Prostate gland (tissue), 2 donors: ENCODE results near the gene CEACAM4. TPM values are rescaled to one million over a fixed set of nuclear protein-coding genes. Genes with fewer than 3 reads are reported as not detected.

Source experiments
- DNase-seq: peaks from one replicate; pipeline ENCODE4 v3.0.0-alpha.2; 2019; ENCODE audit warnings: low spot score
- H3K27ac ChIP-seq, 2 donors: fragments of 200-600 bp; sonication (generic); 2 replicates each; pipeline ENCODE4 v1.5.1; 2017 to 2019
- H3K27me3 ChIP-seq: fragments of 200-600 bp; sonication (generic); replicated peaks from 2 replicates; pipeline ENCODE4 v1.5.1; 2019; ENCODE audit not compliant: insufficient read depth
- H3K36me3 ChIP-seq, 2 donors: fragments of 200-600 bp; sonication (generic); 1 replicate in 1 of 2; 2 replicates in 1 of 2; pipeline versions ENCODE4 v1.5.1 to v1.8.1; 2017 to 2019
- H3K4me1 ChIP-seq: fragments of 200-600 bp; sonication (generic); replicated peaks from 2 replicates; pipeline ENCODE4 v1.5.1; 2019
- H3K4me3 ChIP-seq, 2 donors: fragments of 200-600 bp; sonication (generic); 2 replicates each; pipeline ENCODE4 v1.5.1; 2017 to 2019
- H3K9me3 ChIP-seq: fragments of 200-600 bp; sonication (generic); 2 replicates; pipeline ENCODE4 v1.5.1; 2017
- POLR2A ChIP-seq: fragments of 450-650 bp; IDR thresholded peaks from one replicate; pipeline ENCODE4 v1.6.1; 2016; ENCODE audit warnings: antibody characterized with exemption, mild to moderate bottlenecking
- POLR2AphosphoS5 ChIP-seq: sonication (generic); formaldehyde crosslinking; IDR thresholded peaks from one replicate; pipeline ENCODE4 v1.6.1; 2017; ENCODE audit warnings: antibody characterized with exemption
- WGBS: methylation state at CpG from one replicate; pipeline ENCODE4 v1.1.5; 2018; 5-methylcytosine and 5-hydroxymethylcytosine counted together
- intact Hi-C: fragments of 100-400 bp; cut with DNase I; formaldehyde crosslinking; loops from one replicate; pipeline ENCODE4 v1.14.2; 2022
- total RNA-seq, 2 donors: library from RNA; depleted of rRNA; stranded (reverse); fragments of >200 nt; gene quantifications; one replicate each; pipeline ENCODE4 v1.1.0, GENCODE V29; 2016
- TF ChIP-seq, protein P1 (sequence below), 4 experiments: fragments of 200-600 bp in 2 of 4; fragments of 450-650 bp in 2 of 4; sonication (generic) in 2 of 4; IDR thresholded peaks; 1 replicate in 3 of 4; 2 replicates in 1 of 4; pipeline ENCODE4 v1.5.1; 2016 to 2019; ENCODE audit warnings: antibody characterized with exemption in 4 of 4, mild to moderate bottlenecking in 2 of 4, moderate library complexity in 2 of 4

CEACAM4 gene
- total RNA-seq, 2 donors from 2014 or later = 0.59 to 1.0 TPM

DNA sequence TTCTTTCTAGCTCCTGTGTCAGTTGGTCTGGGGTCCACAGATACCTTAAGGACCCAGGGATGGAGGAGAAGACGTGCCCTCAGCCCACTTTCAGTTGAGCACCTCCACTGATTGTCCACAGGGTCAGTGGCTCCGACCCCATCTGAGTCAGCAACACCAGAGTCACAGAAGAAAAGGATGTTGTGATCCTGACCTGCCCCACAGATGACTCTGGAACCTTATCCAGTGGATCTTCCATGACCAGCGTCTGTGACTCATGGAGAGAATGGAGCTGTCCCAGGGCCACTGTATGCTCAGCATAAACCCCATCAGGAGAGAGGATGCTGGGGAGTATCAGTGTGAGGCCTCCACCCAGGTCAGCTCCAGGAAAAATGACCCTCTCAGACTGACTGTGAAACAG is 22.0 kb downstream of the CEACAM4 start:
- TF ChIP-seq POLR2A (no peak), POLR2AphosphoS5 (no peak)
- TF ChIP-seq, protein P1, sequence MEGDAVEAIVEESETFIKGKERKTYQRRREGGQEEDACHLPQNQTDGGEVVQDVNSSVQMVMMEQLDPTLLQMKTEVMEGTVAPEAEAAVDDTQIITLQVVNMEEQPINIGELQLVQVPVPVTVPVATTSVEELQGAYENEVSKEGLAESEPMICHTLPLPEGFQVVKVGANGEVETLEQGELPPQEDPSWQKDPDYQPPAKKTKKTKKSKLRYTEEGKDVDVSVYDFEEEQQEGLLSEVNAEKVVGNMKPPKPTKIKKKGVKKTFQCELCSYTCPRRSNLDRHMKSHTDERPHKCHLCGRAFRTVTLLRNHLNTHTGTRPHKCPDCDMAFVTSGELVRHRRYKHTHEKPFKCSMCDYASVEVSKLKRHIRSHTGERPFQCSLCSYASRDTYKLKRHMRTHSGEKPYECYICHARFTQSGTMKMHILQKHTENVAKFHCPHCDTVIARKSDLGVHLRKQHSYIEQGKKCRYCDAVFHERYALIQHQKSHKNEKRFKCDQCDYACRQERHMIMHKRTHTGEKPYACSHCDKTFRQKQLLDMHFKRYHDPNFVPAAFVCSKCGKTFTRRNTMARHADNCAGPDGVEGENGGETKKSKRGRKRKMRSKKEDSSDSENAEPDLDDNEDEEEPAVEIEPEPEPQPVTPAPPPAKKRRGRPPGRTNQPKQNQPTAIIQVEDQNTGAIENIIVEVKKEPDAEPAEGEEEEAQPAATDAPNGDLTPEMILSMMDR (IDR thresholded peaks at IDR 0.05) = no peak
- no peaks in the 10 kb centered on the region for H3K4me1 ChIP-seq
- DNase-seq = no peak
- H3K27ac ChIP-seq = no peak overlapping the region
- WGBS = 39% methylated on average over 3 of the region's 3 CpGs
- H3K4me3 ChIP-seq = no peak overlapping the region
- no peaks in the 10 kb centered on the region for H3K9me3 ChIP-seq
- H3K36me3 ChIP-seq = no peaks in the 10 kb centered on the region
- H3K27me3 ChIP-seq = no peaks in the 10 kb centered on the region
- intact Hi-C loops = no loop called here

DNA sequence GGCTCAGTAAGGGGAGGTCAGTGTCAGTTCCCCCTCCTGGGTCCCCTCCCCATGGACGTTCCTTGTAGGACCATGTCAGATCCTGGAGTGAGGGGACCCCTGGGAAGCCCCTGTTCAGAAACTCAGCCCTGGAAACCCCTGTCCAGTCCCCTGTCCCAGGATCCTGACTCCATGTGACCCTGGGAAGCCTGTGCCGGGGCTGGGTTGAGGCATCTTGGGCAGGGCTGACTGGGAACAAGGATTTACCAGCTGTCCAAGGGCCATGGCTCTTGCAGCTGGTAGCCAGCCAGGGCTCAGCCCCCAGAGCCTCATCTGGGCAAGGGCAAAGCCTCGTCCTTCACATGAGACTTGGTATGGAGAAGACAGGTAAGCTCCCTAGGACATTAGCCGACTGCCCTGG is 25.1 kb downstream of the CEACAM4 start:
- DNase-seq = no peak
- 69% methylated on average over 4 of the region's 4 CpGs for WGBS
- no peaks in the 10 kb centered on the region for H3K27me3 ChIP-seq
- no peaks in the 10 kb centered on the region for H3K36me3 ChIP-seq
- H3K4me1 ChIP-seq = no peaks in the 10 kb centered on the region
- H3K27ac ChIP-seq = no peak overlapping the region
- intact Hi-C loops = no loop called here
- no peaks in the 10 kb centered on the region for H3K9me3 ChIP-seq
- H3K4me3 ChIP-seq = no peak overlapping the region
- TF ChIP-seq POLR2A = no peak
- no peak for TF ChIP-seq POLR2AphosphoS5
- TF ChIP-seq, protein P1 (IDR thresholded peaks at IDR 0.05) = no peak

DNA sequence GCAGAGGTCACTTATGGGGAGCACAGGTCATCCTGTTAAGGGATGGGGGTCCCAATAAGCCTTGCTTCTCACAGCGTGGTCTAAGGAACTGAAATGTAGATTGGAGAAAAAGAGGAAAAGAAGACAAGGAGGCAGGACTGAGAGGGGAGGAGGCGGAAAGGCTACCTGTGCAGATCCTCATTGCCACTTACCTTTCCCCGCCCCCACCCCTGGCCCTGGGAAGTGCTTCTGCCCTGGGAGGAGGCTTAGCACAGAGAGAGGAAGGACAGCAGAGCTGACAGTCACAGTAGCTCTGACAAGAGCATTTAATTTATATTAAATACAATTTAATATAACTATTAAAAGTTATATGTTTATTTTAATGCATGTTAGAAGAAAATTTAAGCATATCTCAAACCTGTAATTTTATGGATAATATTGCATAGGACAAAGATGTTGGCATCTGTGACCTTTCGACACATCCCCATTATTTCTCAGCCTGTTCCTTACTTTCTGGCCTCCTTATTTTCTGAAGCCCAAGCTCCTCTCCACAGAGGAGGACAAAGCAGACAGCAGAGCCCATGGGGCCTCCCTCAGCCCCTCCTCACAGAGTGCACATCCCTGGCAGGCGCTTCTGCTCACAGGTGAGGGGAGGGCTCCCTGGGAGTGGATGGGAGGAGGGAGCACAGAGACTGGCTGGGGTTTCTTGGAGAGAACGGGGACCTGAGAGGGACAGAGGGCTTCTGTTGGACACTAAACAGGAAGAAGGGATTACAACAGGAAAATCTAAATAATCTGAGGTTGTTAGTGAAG is 27.5 kb downstream of the CEACAM4 start:
- Histone ChIP-seq H3K36me3 (no peaks in the 10 kb centered on the region), H3K27me3 (no peaks in the 10 kb centered on the region), H3K27ac (no peak overlapping the region), H3K4me1 (no peaks in the 10 kb centered on the region), H3K4me3 (no peak overlapping the region), H3K9me3 (no peaks in the 10 kb centered on the region)
- no peak for DNase-seq
- intact Hi-C loops = loop anchor here (10.0 kb wide), 1 partner anchor 145 kb away; no protein-coding TSS in a partner anchor
- WGBS = 35% methylated on average over 6 of the region's 6 CpGs
- TF ChIP-seq POLR2AphosphoS5 (no peak), POLR2A (no peak)
- TF ChIP-seq, protein P1 (IDR thresholded peaks at IDR 0.05) = no peak

DNA sequence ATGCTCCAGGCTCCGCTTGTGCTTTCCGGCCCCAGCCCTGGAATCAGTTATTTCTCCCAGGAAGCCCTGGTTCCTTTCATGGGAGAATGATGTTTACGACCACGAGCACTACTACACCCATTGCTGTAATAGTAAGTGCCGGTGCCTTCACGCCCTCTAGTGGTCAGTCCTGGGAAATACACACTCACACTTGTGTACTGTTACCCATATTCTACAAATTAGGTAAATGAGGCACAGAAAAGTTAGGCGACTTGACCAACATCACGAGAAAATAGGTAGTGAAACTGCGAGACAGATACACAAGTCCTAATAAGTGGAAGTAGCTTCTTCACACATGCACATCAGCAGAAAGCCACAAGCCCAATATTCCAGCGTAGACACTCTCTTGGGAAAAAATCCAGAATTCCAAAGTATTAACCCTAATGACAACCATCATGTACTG is 29.3 kb downstream of the CEACAM4 start:
- Histone ChIP-seq H3K4me1 (no peaks in the 10 kb centered on the region), H3K4me3 (no peak overlapping the region), H3K27me3 (no peaks in the 10 kb centered on the region), H3K36me3 (no peaks in the 10 kb centered on the region), H3K27ac (no peak overlapping the region), H3K9me3 (no peaks in the 10 kb centered on the region)
- no peak for TF ChIP-seq POLR2AphosphoS5
- TF ChIP-seq, protein P1 (IDR thresholded peaks at IDR 0.05) = peak; percentile 49 to 78 (median 72)
- 8% methylated on average over 10 of the region's 10 CpGs for WGBS
- DNase-seq = peak; percentile 50
- intact Hi-C loops = loop anchor here (10.0 kb wide), 1 partner anchor 143 kb away; no protein-coding TSS in a partner anchor

DNA sequence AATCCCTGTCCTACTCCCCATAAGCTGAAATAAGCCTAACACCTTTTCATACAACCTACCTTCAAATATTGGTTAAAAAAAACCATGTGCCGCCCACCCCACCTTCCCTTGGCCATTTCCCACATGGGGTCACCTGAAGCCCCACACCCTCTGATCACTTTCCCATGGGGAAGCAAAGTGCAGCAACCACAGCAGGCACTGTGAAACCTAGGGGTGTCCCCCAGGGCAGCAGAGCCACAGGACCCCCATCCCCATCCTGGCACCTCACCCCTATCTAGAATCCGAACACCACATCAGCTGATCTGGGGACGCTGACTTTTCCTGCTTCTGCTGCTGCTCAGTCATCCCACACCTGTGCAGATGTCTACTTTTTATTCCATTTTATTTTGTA is 31.0 kb downstream of the CEACAM4 start:
- Histone ChIP-seq H3K36me3 (no peaks in the 10 kb centered on the region), H3K9me3 (no peaks in the 10 kb centered on the region), H3K4me3 (no peak overlapping the region), H3K27me3 (no peaks in the 10 kb centered on the region), H3K27ac (no peak overlapping the region), H3K4me1 (no peaks in the 10 kb centered on the region)
- WGBS = 57% methylated on average over 3 of the region's 3 CpGs
- no peak for DNase-seq
- intact Hi-C loops = loop anchor here (10.0 kb wide), 1 partner anchor 141 kb away; no protein-coding TSS in a partner anchor
- TF ChIP-seq POLR2A = no peak
- TF ChIP-seq POLR2AphosphoS5 = no peak
- TF ChIP-seq, protein P1 (IDR thresholded peaks at IDR 0.05) = no peak
